ENCODE measurements around the gene SPATA21. TPM values are rescaled to one million over a fixed set of nuclear protein-coding genes. Genes with fewer than 3 reads are reported as not detected.

SPATA21 gene
- total RNA-seq, 1 experiment from 2014 or later: not detected

GRCh38 chr1:16449065-16449464 is 11.8 kb upstream of the SPATA21 start:
- no peak overlapping the region for H2BK120ac ChIP-seq (ENCODE audit: low read depth, low read length, poor library complexity, severe bottlenecking)
- no peaks in the 10 kb centered on the region for H3K27me3 ChIP-seq (ENCODE audit: insufficient read depth, low read length)
- no peak for DNase-seq
- H4K20me1 ChIP-seq (ENCODE audit: control insufficient read depth, insufficient read depth, insufficient read length): no peaks in the 10 kb centered on the region
- no peak overlapping the region for H3K4ac ChIP-seq (ENCODE audit: low read depth, low read length)
- H3K27ac Mint-ChIP-seq: no peak overlapping the region; a peak in 1 of 7 replicates
- WGBS (ENCODE audit: extremely low coverage, insufficient read length, low lambda C conversion rate): no CpG with 5 or more reads among the region's 4 CpGs
- no peak overlapping the region for H4K5ac ChIP-seq (ENCODE audit: insufficient read length, low read depth, low read length)
- H3K9me3 Mint-ChIP-seq: no peaks in the 10 kb centered on the region
- H3K79me1 ChIP-seq (ENCODE audit: insufficient read depth, low read depth, low read length, poor library complexity, severe bottlenecking): no peaks in the 10 kb centered on the region
- no peak overlapping the region for H3K9ac ChIP-seq (ENCODE audit: extremely low read depth, insufficient read length, low read length)
- no peak overlapping the region for H3T11ph ChIP-seq (ENCODE audit: low read length)
- no peaks in the 10 kb centered on the region for H3K4me1 ChIP-seq (ENCODE audit: insufficient read depth, low read length)
- H4K8ac ChIP-seq (replicated peaks; ENCODE audit: insufficient read length, low read depth, low read length): no peak overlapping the region
- H2BK12ac ChIP-seq (ENCODE audit: insufficient read length, low read depth, low read length): no peak overlapping the region
- H2BK5ac ChIP-seq (ENCODE audit: insufficient read length, low read length): no peak overlapping the region
- no peak overlapping the region for H2BK20ac ChIP-seq (ENCODE audit: low read depth, low read length, poor library complexity, severe bottlenecking)
- H4K91ac ChIP-seq (ENCODE audit: insufficient read length, low read depth, low read length): no peak overlapping the region
- H3K27me3 Mint-ChIP-seq (ENCODE audit: low read depth): no peaks in the 10 kb centered on the region
- H3K4me3 Mint-ChIP-seq: no peak overlapping the region
- no peak overlapping the region for H3K27ac ChIP-seq (ENCODE audit: insufficient read length, low read depth, low read length)
- no peak overlapping the region for H3K14ac ChIP-seq (ENCODE audit: insufficient read depth, low read length)
- TF ChIP-seq, protein P1, sequence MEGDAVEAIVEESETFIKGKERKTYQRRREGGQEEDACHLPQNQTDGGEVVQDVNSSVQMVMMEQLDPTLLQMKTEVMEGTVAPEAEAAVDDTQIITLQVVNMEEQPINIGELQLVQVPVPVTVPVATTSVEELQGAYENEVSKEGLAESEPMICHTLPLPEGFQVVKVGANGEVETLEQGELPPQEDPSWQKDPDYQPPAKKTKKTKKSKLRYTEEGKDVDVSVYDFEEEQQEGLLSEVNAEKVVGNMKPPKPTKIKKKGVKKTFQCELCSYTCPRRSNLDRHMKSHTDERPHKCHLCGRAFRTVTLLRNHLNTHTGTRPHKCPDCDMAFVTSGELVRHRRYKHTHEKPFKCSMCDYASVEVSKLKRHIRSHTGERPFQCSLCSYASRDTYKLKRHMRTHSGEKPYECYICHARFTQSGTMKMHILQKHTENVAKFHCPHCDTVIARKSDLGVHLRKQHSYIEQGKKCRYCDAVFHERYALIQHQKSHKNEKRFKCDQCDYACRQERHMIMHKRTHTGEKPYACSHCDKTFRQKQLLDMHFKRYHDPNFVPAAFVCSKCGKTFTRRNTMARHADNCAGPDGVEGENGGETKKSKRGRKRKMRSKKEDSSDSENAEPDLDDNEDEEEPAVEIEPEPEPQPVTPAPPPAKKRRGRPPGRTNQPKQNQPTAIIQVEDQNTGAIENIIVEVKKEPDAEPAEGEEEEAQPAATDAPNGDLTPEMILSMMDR (conservative IDR thresholded peaks at IDR 0.05): no peak
- H3K36me3 Mint-ChIP-seq (ENCODE audit: insufficient read depth in 1 of 3, low read depth in 3 of 3): peaks cover 10 to 69% (median 61%) of the 10 kb centered on the region in 3 experiments; a peak in 6 of 7 replicates
- no peaks in the 10 kb centered on the region for H3K23me2 ChIP-seq (ENCODE audit: insufficient read length, low read depth, low read length, poor library complexity, severe bottlenecking)
- H2AK5ac ChIP-seq (ENCODE audit: insufficient read length, low read length): no peak overlapping the region
- H2BK15ac ChIP-seq (ENCODE audit: low read depth, low read length): no peak overlapping the region
- no peaks in the 10 kb centered on the region for H3K79me2 ChIP-seq (ENCODE audit: insufficient read depth, low read length)
- no peak overlapping the region for H3K18ac ChIP-seq (ENCODE audit: insufficient read length, low read depth, low read length)
- H3K23ac ChIP-seq (ENCODE audit: insufficient read length, low read depth, low read length): no peak overlapping the region
- no peak overlapping the region for H3K56ac ChIP-seq (ENCODE audit: insufficient read length, low read depth, low read length)
- no peak overlapping the region for H3K4me2 ChIP-seq (ENCODE audit: insufficient read depth, insufficient read length, low read length)
- no peak overlapping the region for H2AFZ ChIP-seq (ENCODE audit: low read length)
- H3K9me3 ChIP-seq (ENCODE audit: control insufficient read depth, low read depth, low read length): no peaks in the 10 kb centered on the region
- H3K4me1 Mint-ChIP-seq: no peaks in the 10 kb centered on the region
